HCT116 (cell line): ENCODE data around the gene G3BP1. TPM values are rescaled to one million over a fixed set of nuclear protein-coding genes. Genes with fewer than 3 reads are reported as not detected.

Experiments
- ATAC-seq: fragments of 200-7000 bp; cut with Tn5 transposase; 2 replicates; pipeline ENCODE4 v1.9.1; 2020; ENCODE audit warnings: mild to moderate bottlenecking, moderate library complexity
- BruUV-seq: library from RNA; stranded (reverse); fragments of 400-500 nt; replicated peaks from 2 replicates; lab custom pipeline; 2021; lab: Mats Ljungman, UMichigan
- CTCF ChIA-PET: fragments of 300-600 bp; sonication (Branson Sonifier 250); formaldehyde crosslinking; loops from one replicate; lab custom pipeline; 2021; ENCODE audit warnings: antibody characterized with exemption; lab: Charles Lee
- POLR2A ChIA-PET: fragments of 300-600, 350-600 bp; sonication (Branson Sonifier 250); formaldehyde crosslinking; loops from one replicate; lab custom pipeline; 2021; ENCODE audit warnings: antibody characterized with exemption; lab: Charles Lee
- RAD21 ChIA-PET, 2 experiments: fragments of 300-600 bp; sonication (Branson Sonifier 250); formaldehyde crosslinking; loops; one replicate each; lab custom pipeline; 2023; ENCODE audit warnings: low total read pairs in 2 of 2; ENCODE audit not compliant: uncharacterized antibody in 2 of 2, unreplicated experiment in 2 of 2, low non-redundant PET in 1 of 2; lab: Charles Lee
- DNase-seq: peaks from one replicate; pipeline ENCODE4 v3.0.0-alpha.2; 2010; ENCODE audit warnings: low read depth, low spot score
- H2AFZ ChIP-seq: fragments of 200-600 bp; shearing (Covaris generic), sonication (generic); 2 replicates; pipeline ENCODE4 v1.6.1; 2017; ENCODE audit warnings: low read depth, mixed run types, mixed read lengths, antibody characterized with exemption, low read length; ENCODE audit not compliant: poor library complexity, severe bottlenecking
- H3K27ac ChIP-seq: 2 replicates; pipeline ENCODE4 v1.5.1; 2012; ENCODE audit warnings: low read depth, low read length
- H3K27me3 ChIP-seq: fragments of 200-600 bp; sonication (generic); 2 replicates; pipeline ENCODE4 v1.6.1; 2016; ENCODE audit warnings: mixed run types, low read length, mixed read lengths; ENCODE audit not compliant: insufficient read depth
- H3K36me3 ChIP-seq, 2 experiments: fragments of 200-500 bp in 1 of 2; fragments of 200-600 bp in 1 of 2; sonication (Bioruptor generic) in 1 of 2; sonication (generic) in 1 of 2; 2 replicates each; pipeline versions ENCODE4 v1.5.1 to v1.6.1; 2014 to 2016; ENCODE audit warnings: low read length in 2 of 2, inconsistent platforms in 1 of 2, mixed read lengths in 1 of 2, mixed run types in 1 of 2; ENCODE audit not compliant: insufficient read depth in 2 of 2, control insufficient read depth in 1 of 2
- H3K4me1 ChIP-seq, 2 experiments: fragments of 200-600 bp in 1 of 2; sonication (generic) in 1 of 2; 2 replicates each; pipeline versions ENCODE4 v1.5.1 to v1.6.1; 2012 to 2017; ENCODE audit warnings: low read length in 2 of 2, inconsistent platforms in 1 of 2, mild to moderate bottlenecking in 1 of 2, mixed read lengths in 1 of 2, mixed run types in 1 of 2, moderate library complexity in 1 of 2; ENCODE audit not compliant: insufficient read depth in 2 of 2, control insufficient read depth in 1 of 2
- H3K4me2 ChIP-seq: fragments of 200-600 bp; sonication (generic); 2 replicates; pipeline ENCODE4 v1.6.1; 2017; ENCODE audit warnings: mixed run types, low read length, mixed read lengths
- H3K4me3 ChIP-seq, 2 experiments: fragments of 200-600 bp in 1 of 2; sonication (generic) in 1 of 2; replicated peaks in 1 of 2; 2 replicates each; pipeline ENCODE4 v1.5.1; 2011 to 2016; ENCODE audit warnings: low read length in 2 of 2, control low read depth in 1 of 2, low read depth in 1 of 2, mild to moderate bottlenecking in 1 of 2, mixed read lengths in 1 of 2, mixed run types in 1 of 2
- H3K79me2 ChIP-seq: fragments of 200-600 bp; sonication (generic); 2 replicates; pipeline ENCODE4 v1.6.1; 2017; ENCODE audit warnings: mild to moderate bottlenecking, mixed run types, low read length, moderate library complexity, mixed read lengths; ENCODE audit not compliant: insufficient read depth
- H3K9ac ChIP-seq: fragments of 200-600 bp; sonication (generic); 2 replicates; pipeline ENCODE4 v1.6.1; 2016; ENCODE audit warnings: low read length, mixed read lengths
- H3K9me2 ChIP-seq: fragments of 200-600 bp; sonication (generic), shearing (Covaris generic); 2 replicates; pipeline ENCODE4 v1.6.1; 2017; ENCODE audit warnings: mixed run types, mild to moderate bottlenecking, moderate library complexity; ENCODE audit not compliant: insufficient read depth
- H3K9me3 ChIP-seq, 2 experiments: fragments of 200-500 bp in 1 of 2; fragments of 200-600 bp in 1 of 2; sonication (Bioruptor generic) in 1 of 2; sonication (generic) in 1 of 2; 2 replicates each; pipeline ENCODE4 v1.6.1; 2014 to 2017; ENCODE audit warnings: low read length in 2 of 2, mixed read lengths in 2 of 2, inconsistent platforms in 1 of 2, low read depth in 1 of 2, mild to moderate bottlenecking in 1 of 2, mixed run types in 1 of 2, moderate library complexity in 1 of 2; ENCODE audit not compliant: control insufficient read depth in 1 of 2, insufficient read depth in 1 of 2
- H4K20me1 ChIP-seq: fragments of 200-600 bp; sonication (generic), shearing (Covaris generic); 2 replicates; pipeline ENCODE4 v1.6.1; 2017; ENCODE audit warnings: mixed run types, mild to moderate bottlenecking, moderate library complexity; ENCODE audit not compliant: insufficient read depth
- CBX3 ChIP-seq: IDR thresholded peaks from 2 replicates; pipeline ENCODE4 v1.6.1; 2012; ENCODE audit warnings: low read depth
- CEBPB ChIP-seq: IDR thresholded peaks from 2 replicates; pipeline ENCODE4 v1.6.1; 2012; ENCODE audit warnings: low read depth
- EGR1 ChIP-seq: IDR thresholded peaks from 2 replicates; pipeline ENCODE4 v1.6.1; 2012; ENCODE audit warnings: low read depth
- FOSL1 ChIP-seq: IDR thresholded peaks from 2 replicates; pipeline ENCODE4 v1.6.1; 2012; ENCODE audit warnings: low read depth
- JUND ChIP-seq: IDR thresholded peaks from 2 replicates; pipeline ENCODE4 v1.6.1; 2012
- POLR2A ChIP-seq: IDR thresholded peaks from 2 replicates; pipeline ENCODE4 v1.7.0; 2011; ENCODE audit warnings: borderline replicate concordance; ENCODE audit not compliant: insufficient read depth, insufficient read length; ENCODE audit errors: extremely low read depth
- SIN3A ChIP-seq: IDR thresholded peaks from 2 replicates; pipeline ENCODE4 v1.6.1; 2012; ENCODE audit warnings: low read depth
- YY1 ChIP-seq: IDR thresholded peaks from 2 replicates; pipeline ENCODE4 v1.6.1; 2011; ENCODE audit warnings: low read length, low read depth, moderate library complexity, mild to moderate bottlenecking; ENCODE audit not compliant: insufficient replicate concordance; ENCODE audit errors: extremely low read depth
- intact Hi-C: fragments of 100-400 bp; cut with micrococcal nuclease; formaldehyde crosslinking; loops from 2 replicates; pipeline ENCODE4 v1.10.0; 2022
- total RNA-seq: library from RNA; stranded (reverse); gene quantifications from one replicate; pipeline ENCODE4 v1.2.1, GENCODE V29; 2021; ENCODE audit not compliant: unreplicated experiment
- TF ChIP-seq, protein P1 (sequence below): IDR thresholded peaks from 2 replicates; pipeline ENCODE4 v1.6.1; 2012
- TF ChIP-seq, protein P2 (sequence below), 3 experiments: fragments of 200-600 bp in 1 of 3; sonication (generic) in 1 of 3; IDR thresholded peaks in 2 of 3; conservative IDR thresholded peaks in 1 of 3; 2 replicates each; pipeline ENCODE4 v1.5.1; 2012 to 2017; ENCODE audit warnings: low read depth in 2 of 3, low read length in 2 of 3, antibody characterized with exemption in 1 of 3, borderline replicate concordance in 1 of 3, control low read depth in 1 of 3, mild to moderate bottlenecking in 1 of 3, mixed read lengths in 1 of 3, mixed run types in 1 of 3, moderate library complexity in 1 of 3; ENCODE audit not compliant: insufficient read depth in 1 of 3

Gene G3BP1
- total RNA-seq, 1 experiment from 2014 or later, result 296 TPM

DNA sequence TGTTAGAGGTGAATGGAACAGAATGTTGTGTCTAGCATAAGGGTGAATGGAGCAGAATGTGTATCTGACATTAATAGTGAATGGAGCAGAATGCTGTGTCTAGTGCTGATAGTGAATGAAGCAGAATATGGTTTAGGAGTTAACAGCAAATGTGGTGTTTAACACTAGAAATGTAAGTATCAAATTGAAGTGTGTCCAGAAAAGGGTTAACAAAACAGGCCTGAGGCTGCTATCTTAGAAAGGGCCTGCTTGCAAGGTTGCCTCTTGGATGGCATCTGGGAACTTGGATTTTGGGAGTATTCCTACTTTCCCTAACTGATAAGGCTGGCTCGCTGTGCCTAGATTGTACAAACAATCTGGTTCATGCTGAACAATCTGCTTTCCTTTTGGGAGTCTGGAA is 76.1 kb downstream of the G3BP1 start:
- Histone ChIP-seq H3K36me3 (no peaks in the 10 kb centered on the region), H3K4me2 (no peak overlapping the region), H3K4me3 (no peak overlapping the region), H3K9me2 (no peaks in the 10 kb centered on the region), H4K20me1 (no peaks in the 10 kb centered on the region), H3K9ac (no peak overlapping the region), H3K4me1 (no peaks in the 10 kb centered on the region), H3K79me2 (no peaks in the 10 kb centered on the region), H3K9me3 (no peaks in the 10 kb centered on the region)
- intact Hi-C loops, result no loop called here
- ChIA-PET POLR2A (no interaction called here), CTCF (no interaction called here), RAD21 (no interaction called here)
- BruUV-seq, result no TSS peak
- no peak for DNase-seq
- TF ChIP-seq JUND, result no peak
- no peak for TF ChIP-seq EGR1
- TF ChIP-seq CEBPB, result no peak
- no peak for TF ChIP-seq YY1
- TF ChIP-seq, protein P1, sequence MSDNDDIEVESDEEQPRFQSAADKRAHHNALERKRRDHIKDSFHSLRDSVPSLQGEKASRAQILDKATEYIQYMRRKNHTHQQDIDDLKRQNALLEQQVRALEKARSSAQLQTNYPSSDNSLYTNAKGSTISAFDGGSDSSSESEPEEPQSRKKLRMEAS, result no peak
- TF ChIP-seq CBX3, result no peak
- no peak for TF ChIP-seq POLR2A
- TF ChIP-seq, protein P2, sequence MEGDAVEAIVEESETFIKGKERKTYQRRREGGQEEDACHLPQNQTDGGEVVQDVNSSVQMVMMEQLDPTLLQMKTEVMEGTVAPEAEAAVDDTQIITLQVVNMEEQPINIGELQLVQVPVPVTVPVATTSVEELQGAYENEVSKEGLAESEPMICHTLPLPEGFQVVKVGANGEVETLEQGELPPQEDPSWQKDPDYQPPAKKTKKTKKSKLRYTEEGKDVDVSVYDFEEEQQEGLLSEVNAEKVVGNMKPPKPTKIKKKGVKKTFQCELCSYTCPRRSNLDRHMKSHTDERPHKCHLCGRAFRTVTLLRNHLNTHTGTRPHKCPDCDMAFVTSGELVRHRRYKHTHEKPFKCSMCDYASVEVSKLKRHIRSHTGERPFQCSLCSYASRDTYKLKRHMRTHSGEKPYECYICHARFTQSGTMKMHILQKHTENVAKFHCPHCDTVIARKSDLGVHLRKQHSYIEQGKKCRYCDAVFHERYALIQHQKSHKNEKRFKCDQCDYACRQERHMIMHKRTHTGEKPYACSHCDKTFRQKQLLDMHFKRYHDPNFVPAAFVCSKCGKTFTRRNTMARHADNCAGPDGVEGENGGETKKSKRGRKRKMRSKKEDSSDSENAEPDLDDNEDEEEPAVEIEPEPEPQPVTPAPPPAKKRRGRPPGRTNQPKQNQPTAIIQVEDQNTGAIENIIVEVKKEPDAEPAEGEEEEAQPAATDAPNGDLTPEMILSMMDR (IDR thresholded peaks at IDR 0.05 in 2 of 3, conservative IDR thresholded peaks at IDR 0.05 in 1 of 3; ENCODE audit: borderline replicate concordance in 1 of 3, insufficient read depth in 1 of 3, low read depth in 2 of 3, low read length in 2 of 3), result no peak
- TF ChIP-seq SIN3A, result no peak
- no peak for TF ChIP-seq FOSL1
- TF ChIP-seq, all 23 proteins: peak for 0
- no peak for ATAC-seq
- Histone ChIP-seq H2AFZ (no peak overlapping the region), H3K27ac (no peak overlapping the region), H3K27me3 (peaks cover 5% of the 10 kb centered on the region; the same call in 1 of the 2 replicates)
